Stimulated activated naive CD8-positive, alpha-beta T cell treated with anti-CD3 and anti-CD28 coated beads, Interleukin-15, amount 100 ng/mL, for 72 hours (primary cell): ENCODE measurements around the gene GRIN2A.

ENCODE experiments used
- ATAC-seq: fragments of 150-1000 bp; cut with Tn5 transposase; 2 replicates; pipeline ENCODE4 v1.10.0; 2021; ENCODE audit warnings: mild to moderate bottlenecking, moderate library complexity
- DNase-seq, 2 donors: peaks; one replicate each; pipeline ENCODE4 v3.0.0; 2021 to 2022
- H3K27ac Mint-ChIP-seq, 2 donors: one replicate each; pipeline ENCODE4 v1.8.0; 2022; ENCODE audit warnings: mild to moderate bottlenecking in 2 of 2, mixed read lengths in 2 of 2, moderate library complexity in 2 of 2
- H3K27me3 Mint-ChIP-seq: one replicate; pipeline ENCODE4 v1.8.0; 2022; ENCODE audit warnings: mixed read lengths
- H3K4me1 Mint-ChIP-seq: one replicate; pipeline ENCODE4 v1.8.0; 2022; ENCODE audit warnings: mild to moderate bottlenecking, mixed read lengths
- H3K4me3 Mint-ChIP-seq, 2 donors: one replicate each; pipeline ENCODE4 v1.8.0; 2022; ENCODE audit warnings: mild to moderate bottlenecking in 2 of 2, mixed read lengths in 2 of 2, moderate library complexity in 1 of 2
- H3K9me3 Mint-ChIP-seq, 2 donors: one replicate each; pipeline ENCODE4 v1.8.0; 2022; ENCODE audit warnings: mixed read lengths in 2 of 2

Gene GRIN2A

DNA sequence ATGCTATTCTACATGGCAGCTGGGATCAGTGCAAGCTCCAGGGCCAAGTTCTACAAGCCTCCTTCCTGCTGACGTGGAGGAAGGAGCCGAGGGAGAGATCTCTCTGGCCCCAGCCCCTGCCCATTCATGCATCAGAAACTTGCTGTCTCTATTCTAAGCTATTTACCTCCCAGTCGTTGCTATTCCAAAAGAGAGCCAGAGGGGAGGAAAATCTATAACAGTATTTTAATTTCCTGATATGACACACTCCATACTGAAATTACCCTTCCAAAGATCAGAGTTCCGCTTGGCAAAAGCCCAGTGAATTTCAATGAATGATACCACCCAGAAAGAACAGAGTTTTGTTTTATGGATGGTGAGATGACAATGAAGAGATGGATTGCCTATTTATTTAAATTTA, 133.4 kb downstream of the GRIN2A start:
- no peak overlapping the region for H3K4me3 Mint-ChIP-seq
- H3K27me3 Mint-ChIP-seq: peaks cover 8% of the 10 kb centered on the region
- H3K27ac Mint-ChIP-seq: no peak overlapping the region
- DNase-seq (no peak), ATAC-seq (no peak)
- no peaks in the 10 kb centered on the region for H3K4me1 Mint-ChIP-seq
- peaks cover 0 to 29% of the 10 kb centered on the region in 2 donors for H3K9me3 Mint-ChIP-seq

DNA sequence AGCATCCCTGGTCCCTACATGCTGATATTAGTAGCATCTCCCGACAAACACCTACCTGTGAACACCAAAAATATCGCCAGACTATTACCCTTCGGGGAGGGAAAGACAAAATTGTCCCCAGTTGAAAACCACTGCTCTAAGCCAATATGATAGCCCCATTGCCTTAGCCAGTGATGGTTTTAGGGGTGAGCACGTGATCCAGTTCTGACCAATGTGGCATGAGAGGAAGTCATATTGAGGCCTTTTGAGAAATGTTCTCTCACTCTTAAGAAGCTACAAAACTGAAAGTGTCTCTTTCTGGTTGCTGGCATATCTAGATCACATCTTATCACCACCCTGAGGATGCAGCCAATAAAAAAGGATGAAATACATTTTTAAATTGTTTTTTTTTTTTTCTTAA, 136.3 kb downstream of the GRIN2A start:
- Mint-ChIP-seq H3K4me3 (no peak overlapping the region), H3K27ac (no peak overlapping the region), H3K9me3 (peaks cover 0 to 21% of the 10 kb centered on the region in 2 donors), H3K27me3 (peaks cover 8% of the 10 kb centered on the region), H3K4me1 (no peaks in the 10 kb centered on the region)
- no peak for ATAC-seq
- DNase-seq: no peak

GRCh38 chr16:10045291-10045775, 136.9 kb downstream of the GRIN2A start:
- Mint-ChIP-seq H3K4me3 (no peak overlapping the region), H3K9me3 (peaks cover 0 to 21% of the 10 kb centered on the region in 2 donors), H3K4me1 (no peaks in the 10 kb centered on the region), H3K27ac (no peak overlapping the region), H3K27me3 (peaks cover 8% of the 10 kb centered on the region)
- ATAC-seq: no peak
- no peak for DNase-seq

DNA sequence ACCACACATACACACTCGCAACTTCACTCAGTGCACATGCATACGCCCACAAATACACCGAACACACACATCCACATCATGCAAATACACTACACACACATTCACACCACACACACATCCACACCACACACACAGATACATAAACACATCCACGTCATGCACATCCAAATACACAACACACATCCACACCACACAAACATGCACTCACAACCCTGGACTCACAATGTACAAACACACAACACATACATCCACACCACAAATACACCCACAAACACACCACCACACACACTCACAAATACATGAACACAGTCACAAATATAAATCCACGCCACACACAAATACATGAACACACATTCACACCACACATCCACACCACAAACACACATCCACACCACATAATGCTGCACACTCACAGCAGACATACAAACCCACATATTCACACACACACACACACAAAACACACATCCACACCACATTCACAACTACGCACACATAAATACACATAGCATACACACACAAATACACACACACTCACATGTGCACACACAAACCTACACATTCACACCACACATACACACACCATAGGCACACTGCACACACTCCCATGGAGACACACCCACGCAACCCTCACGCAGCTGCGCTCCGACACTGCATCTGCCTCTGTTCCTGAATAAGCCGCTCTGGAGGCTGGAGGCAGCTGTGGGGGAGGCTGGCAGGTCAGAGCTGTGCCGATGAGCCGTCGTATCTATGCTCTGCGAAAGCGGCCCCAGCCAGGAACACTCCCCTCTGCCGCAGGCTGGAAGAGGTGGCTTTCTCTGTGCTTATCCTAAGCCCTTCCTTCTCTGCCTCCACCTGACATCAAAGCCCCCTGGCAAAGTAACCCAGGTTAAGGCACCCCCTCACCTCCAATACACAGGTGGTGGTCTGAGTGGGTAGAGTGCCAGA, 141.8 kb downstream of the GRIN2A start:
- no peaks in the 10 kb centered on the region for H3K27me3 Mint-ChIP-seq
- H3K4me1 Mint-ChIP-seq: no peaks in the 10 kb centered on the region
- no peaks in the 10 kb centered on the region for H3K9me3 Mint-ChIP-seq
- no peak for ATAC-seq
- H3K27ac Mint-ChIP-seq: no peak overlapping the region
- DNase-seq: no peak
- H3K4me3 Mint-ChIP-seq: no peak overlapping the region

GRCh38 chr16:10039220-10040096, 142.8 kb downstream of the GRIN2A start:
- H3K9me3 Mint-ChIP-seq: no peaks in the 10 kb centered on the region
- peak overlapping the region in 1 of 2 donors; percentile 17 for H3K4me3 Mint-ChIP-seq
- H3K27ac Mint-ChIP-seq: no peak overlapping the region
- no peak for DNase-seq
- no peaks in the 10 kb centered on the region for H3K4me1 Mint-ChIP-seq
- H3K27me3 Mint-ChIP-seq: no peaks in the 10 kb centered on the region
- ATAC-seq: no peak

GRCh38 chr16:10037751-10038150, 144.5 kb downstream of the GRIN2A start:
- no peak for ATAC-seq
- no peak overlapping the region for H3K27ac Mint-ChIP-seq
- no peaks in the 10 kb centered on the region for H3K4me1 Mint-ChIP-seq
- H3K4me3 Mint-ChIP-seq: no peak overlapping the region
- DNase-seq: no peak
- no peaks in the 10 kb centered on the region for H3K9me3 Mint-ChIP-seq
- H3K27me3 Mint-ChIP-seq: no peaks in the 10 kb centered on the region

GRCh38 chr16:10036956-10037355, 145.3 kb downstream of the GRIN2A start:
- no peak for ATAC-seq
- H3K4me1 Mint-ChIP-seq: no peaks in the 10 kb centered on the region

GRCh38 chr16:10033556-10033955, 148.7 kb downstream of the GRIN2A start:
- ATAC-seq (no peak), DNase-seq (no peak)
- Mint-ChIP-seq H3K4me3 (no peak overlapping the region), H3K9me3 (no peaks in the 10 kb centered on the region), H3K27ac (no peak overlapping the region), H3K27me3 (peaks cover 7% of the 10 kb centered on the region), H3K4me1 (no peaks in the 10 kb centered on the region)

More at GRCh38 chr16:10036956-10037355, 145.3 kb downstream of the GRIN2A start:
- DNase-seq: no peak
- Mint-ChIP-seq H3K27ac (no peak overlapping the region), H3K4me3 (no peak overlapping the region), H3K27me3 (peaks cover 1% of the 10 kb centered on the region), H3K9me3 (no peaks in the 10 kb centered on the region)

DNA sequence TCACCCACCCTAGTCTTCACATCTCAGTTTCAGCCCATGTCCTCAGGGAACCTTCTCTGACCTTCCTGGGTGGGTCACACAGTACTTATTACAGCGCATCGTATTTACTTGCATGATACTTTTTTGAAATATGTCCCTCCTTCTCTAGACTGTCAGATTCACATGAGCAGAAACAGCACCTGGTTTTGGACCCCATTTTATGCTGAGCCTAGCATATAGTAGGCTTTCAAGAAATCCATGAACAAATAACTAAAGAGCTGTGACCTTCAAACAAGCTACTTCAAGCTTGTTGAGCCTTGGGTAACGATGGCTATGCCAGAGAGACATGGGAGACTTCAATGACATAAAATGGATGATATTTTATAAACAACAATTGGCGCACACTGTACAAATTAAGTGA, 150.3 kb downstream of the GRIN2A start:
- Mint-ChIP-seq H3K4me1 (no peaks in the 10 kb centered on the region), H3K4me3 (no peak overlapping the region), H3K27me3 (peaks cover 7% of the 10 kb centered on the region), H3K27ac (no peak overlapping the region), H3K9me3 (no peaks in the 10 kb centered on the region)
- no peak for ATAC-seq
- DNase-seq: no peak

DNA sequence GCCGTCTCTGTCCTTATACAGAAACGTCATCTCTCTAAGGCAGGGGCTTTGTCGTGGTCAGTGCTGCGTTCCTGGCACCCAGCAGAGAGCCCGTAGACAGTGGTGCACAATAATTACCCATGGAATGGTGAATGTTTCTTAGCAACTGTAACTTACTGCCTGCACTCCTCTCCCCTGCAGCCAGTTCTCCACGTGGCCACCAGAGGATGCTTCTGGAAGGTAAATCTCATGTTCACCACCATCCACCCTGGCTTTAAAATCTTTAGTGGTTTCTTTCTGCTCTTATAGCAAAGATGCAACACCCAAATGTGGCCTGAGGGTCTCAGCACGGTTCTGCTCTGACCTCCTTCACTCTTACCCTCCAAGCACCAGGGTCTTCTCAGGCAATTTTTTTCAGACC, 150.8 kb downstream of the GRIN2A start:
- Mint-ChIP-seq H3K27ac (no peak overlapping the region), H3K9me3 (no peaks in the 10 kb centered on the region), H3K4me1 (no peaks in the 10 kb centered on the region), H3K27me3 (peaks cover 7% of the 10 kb centered on the region), H3K4me3 (no peak overlapping the region)
- ATAC-seq: no peak
- no peak for DNase-seq

DNA sequence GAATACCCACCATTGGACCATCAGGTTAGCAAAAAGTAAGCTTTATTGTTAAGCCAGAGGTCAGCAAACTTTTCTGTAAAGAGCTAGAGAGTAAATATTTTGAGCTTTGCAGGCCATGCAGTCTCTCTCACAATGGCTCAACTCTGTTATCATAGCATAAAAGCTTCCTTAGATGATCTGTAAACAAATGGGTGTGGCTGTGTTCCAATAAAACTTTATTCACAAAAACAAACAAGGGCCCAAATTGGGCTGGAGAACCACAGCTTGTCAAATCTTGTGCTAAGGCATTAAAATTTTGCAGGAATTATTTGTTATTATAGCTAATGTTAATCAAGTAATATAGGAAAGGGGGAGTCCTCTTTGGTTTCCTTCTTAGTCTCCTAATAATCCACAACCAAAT, 153.6 kb downstream of the GRIN2A start:
- Mint-ChIP-seq H3K4me3 (no peak overlapping the region), H3K9me3 (peaks cover 0 to 4% of the 10 kb centered on the region in 2 donors), H3K27me3 (peaks cover 7% of the 10 kb centered on the region), H3K27ac (no peak overlapping the region), H3K4me1 (no peaks in the 10 kb centered on the region)
- ATAC-seq: no peak
- DNase-seq: no peak

GRCh38 chr16:10027553-10027952, 154.7 kb downstream of the GRIN2A start:
- H3K4me1 Mint-ChIP-seq: no peaks in the 10 kb centered on the region
- H3K9me3 Mint-ChIP-seq: peaks cover 0 to 4% of the 10 kb centered on the region in 2 donors
- peaks cover 7% of the 10 kb centered on the region for H3K27me3 Mint-ChIP-seq
- H3K4me3 Mint-ChIP-seq: no peak overlapping the region
- H3K27ac Mint-ChIP-seq: no peak overlapping the region
- ATAC-seq (no peak), DNase-seq (no peak)

DNA sequence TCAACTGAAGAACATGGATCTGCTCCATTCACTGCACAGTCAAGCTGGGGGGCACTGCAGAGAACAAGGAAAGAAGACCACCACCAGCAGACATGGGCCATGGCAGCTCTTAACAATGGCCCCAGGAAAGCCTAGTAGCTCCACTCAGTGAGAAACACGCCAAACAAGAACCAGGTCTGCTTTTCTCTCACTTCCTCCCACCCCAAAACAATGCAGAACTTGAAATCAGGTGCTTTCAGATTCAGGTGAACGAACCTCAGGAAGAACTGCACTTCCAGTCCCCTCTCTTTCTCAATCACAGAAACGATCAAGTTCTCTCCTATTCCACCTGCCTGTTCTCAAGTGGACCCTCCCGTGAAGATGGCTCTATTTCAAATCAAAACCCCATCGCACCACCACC, 155.6 kb downstream of the GRIN2A start:
- Mint-ChIP-seq H3K4me1 (no peaks in the 10 kb centered on the region), H3K4me3 (no peak overlapping the region), H3K27me3 (peaks cover 1% of the 10 kb centered on the region), H3K27ac (peak overlapping the region in 1 of 2 donors; percentile 2), H3K9me3 (peaks cover 0 to 4% of the 10 kb centered on the region in 2 donors)
- ATAC-seq (no peak), DNase-seq (no peak)

- H3K4me1 Mint-ChIP-seq: no peaks in the 10 kb centered on the region
- DNase-seq (no peak), ATAC-seq (no peak)
- no peak overlapping the region for H3K4me3 Mint-ChIP-seq
- H3K27ac Mint-ChIP-seq: no peak overlapping the region
- H3K27me3 Mint-ChIP-seq: no peaks in the 10 kb centered on the region
- H3K9me3 Mint-ChIP-seq: peaks cover 0 to 4% of the 10 kb centered on the region in 2 donors
Observed at GRCh38 chr16:10022098-10022497, 160.1 kb downstream of the GRIN2A start.

- ATAC-seq: no peak
- peaks cover 0 to 4% of the 10 kb centered on the region in 2 donors for H3K9me3 Mint-ChIP-seq
- DNase-seq: no peak
- H3K4me3 Mint-ChIP-seq: no peak overlapping the region
- no peaks in the 10 kb centered on the region for H3K27me3 Mint-ChIP-seq
- H3K4me1 Mint-ChIP-seq: no peaks in the 10 kb centered on the region
- no peak overlapping the region for H3K27ac Mint-ChIP-seq
Observed at GRCh38 chr16:10020866-10021265, 161.4 kb downstream of the GRIN2A start.

DNA sequence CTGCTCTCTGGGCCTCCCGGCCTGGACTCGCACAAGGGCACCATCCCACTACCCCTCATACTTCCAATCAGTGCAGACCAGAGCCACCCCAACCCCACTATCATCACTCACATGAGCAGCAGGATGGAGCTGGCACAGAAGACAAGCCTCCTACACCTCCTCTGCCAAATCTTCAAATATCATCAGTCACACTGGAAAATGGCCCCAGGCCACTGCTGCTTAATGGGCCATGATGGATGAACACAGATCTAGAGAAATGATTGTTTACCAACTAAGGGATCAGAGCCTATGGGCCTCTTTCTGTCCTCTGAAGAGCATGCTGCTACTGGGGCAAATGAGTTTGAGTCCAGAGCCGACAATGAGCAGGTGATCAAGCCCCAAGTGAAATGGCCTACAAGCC, 165.5 kb downstream of the GRIN2A start:
- no peak overlapping the region for H3K4me3 Mint-ChIP-seq
- DNase-seq: no peak
- H3K9me3 Mint-ChIP-seq: peaks cover 0 to 4% of the 10 kb centered on the region in 2 donors
- no peak for ATAC-seq
- H3K27ac Mint-ChIP-seq: no peak overlapping the region
- H3K4me1 Mint-ChIP-seq: no peaks in the 10 kb centered on the region
- H3K27me3 Mint-ChIP-seq: peaks cover 13% of the 10 kb centered on the region
